OCI-LY7 (cell line): Measurements from ENCODE around the gene KRT83. TPM values are rescaled to one million over a fixed set of nuclear protein-coding genes. Genes with fewer than 3 reads are reported as not detected.

Experiments
- BruUV-seq: library from RNA; stranded (reverse); fragments of 400-500 nt; replicated peaks from 2 replicates; lab custom pipeline; 2021; lab: Mats Ljungman, UMichigan
- CTCF ChIA-PET: fragments of 300-600 bp; sonication (Branson Sonifier 250); formaldehyde crosslinking; loops from one replicate; lab custom pipeline; 2022; ENCODE audit warnings: antibody characterized with exemption; ENCODE audit not compliant: unreplicated experiment; lab: Charles Lee
- POLR2A ChIA-PET: fragments of 300-600 bp; sonication (Branson Sonifier 250); formaldehyde crosslinking; loops from one replicate; lab custom pipeline; 2022; ENCODE audit warnings: antibody characterized with exemption; lab: Charles Lee
- DNase-seq: peaks from one replicate; pipeline ENCODE4 v3.0.0-alpha.2; 2015; ENCODE audit warnings: low spot score
- H2AFZ ChIP-seq: fragments of 200-600 bp; sonication (generic), shearing (Covaris generic); 2 replicates; pipeline ENCODE4 v1.6.1; 2014; ENCODE audit warnings: mild to moderate bottlenecking, antibody characterized with exemption, low read length, moderate library complexity
- H3K27ac ChIP-seq: fragments of 200-600 bp; sonication (generic); 2 replicates; pipeline ENCODE4 v1.5.1; 2014; ENCODE audit warnings: mixed run types, low read depth, mild to moderate bottlenecking, moderate library complexity, low read length, inconsistent platforms; ENCODE audit not compliant: poor library complexity, severe bottlenecking
- H3K36me3 ChIP-seq: fragments of 200-600 bp; sonication (generic); 2 replicates; pipeline ENCODE4 v1.6.1; 2014; ENCODE audit warnings: mild to moderate bottlenecking, antibody characterized with exemption, low read length, moderate library complexity, mixed read lengths; ENCODE audit not compliant: insufficient read depth
- H3K4me1 ChIP-seq: fragments of 200-600 bp; sonication (generic); 2 replicates; pipeline ENCODE4 v1.5.1; 2014; ENCODE audit warnings: mild to moderate bottlenecking, low read length; ENCODE audit not compliant: insufficient read depth, poor library complexity, severe bottlenecking
- H3K4me2 ChIP-seq: fragments of 200-600 bp; sonication (generic); 2 replicates; pipeline ENCODE4 v1.6.1; 2014; ENCODE audit warnings: mild to moderate bottlenecking, low read length
- H3K4me3 ChIP-seq: fragments of 200-600 bp; sonication (generic); 2 replicates; pipeline ENCODE4 v1.5.1; 2014; ENCODE audit warnings: mild to moderate bottlenecking, low read depth, low read length; ENCODE audit not compliant: poor library complexity, severe bottlenecking
- H3K79me2 ChIP-seq: fragments of 200-600 bp; sonication (generic); 2 replicates; pipeline ENCODE4 v1.6.1; 2016; ENCODE audit warnings: low read depth, mild to moderate bottlenecking, low read length, moderate library complexity, mixed read lengths; ENCODE audit not compliant: insufficient read depth
- H3K9me2 ChIP-seq: fragments of 200-600 bp; sonication (generic); 2 replicates; pipeline ENCODE4 v1.6.1; 2016; ENCODE audit warnings: mild to moderate bottlenecking, low read length, mixed read lengths; ENCODE audit not compliant: insufficient read depth
- H3K9me3 ChIP-seq: fragments of 200-600 bp; sonication (generic); 2 replicates; pipeline ENCODE4 v1.6.1; 2014; ENCODE audit warnings: mild to moderate bottlenecking, mixed run types, low read length, mixed read lengths
- H4K20me1 ChIP-seq: fragments of 200-600 bp; sonication (generic); 2 replicates; pipeline ENCODE4 v1.6.1; 2014; ENCODE audit warnings: mild to moderate bottlenecking, antibody characterized with exemption, low read length, moderate library complexity, mixed read lengths; ENCODE audit not compliant: insufficient read depth
- CTCF ChIP-seq: fragments of 200-600 bp; sonication (generic); conservative IDR thresholded peaks from 2 replicates; pipeline ENCODE4 v1.5.1; 2014; ENCODE audit warnings: mild to moderate bottlenecking, antibody characterized with exemption, low read length, moderate library complexity, mixed read lengths
- EZH2phosphoT487 ChIP-seq: fragments of 200-600 bp; sonication (generic); IDR thresholded peaks from 2 replicates; pipeline ENCODE4 v1.6.1; 2018; ENCODE audit warnings: low read depth, borderline replicate concordance, mild to moderate bottlenecking, mixed run types, antibody characterized with exemption, low read length, moderate library complexity, mixed read lengths
- intact Hi-C: fragments of 100-400 bp; cut with micrococcal nuclease; formaldehyde crosslinking; loops from one replicate; pipeline ENCODE4 v1.10.0; 2022; ENCODE audit not compliant: unreplicated experiment
- total RNA-seq, 2 experiments: library from RNA; depleted of rRNA in 1 of 2; stranded (reverse); fragments of >200 nt in 1 of 2; shearing (Covaris generic) in 1 of 2; gene quantifications; 2 replicates each; pipeline ENCODE4 v1.2.3, GENCODE V29; 2014 to 2022

KRT83 gene
- total RNA-seq, 2 experiments from 2014 or later: not detected

GRCh38 chr12:52279422-52280318 lies 41.5 kb downstream of the KRT83 start:
- TF ChIP-seq EZH2phosphoT487 (no peak), CTCF (no peak)
- Histone ChIP-seq H3K36me3 (no peaks in the 10 kb centered on the region), H4K20me1 (no peaks in the 10 kb centered on the region), H3K4me1 (no peaks in the 10 kb centered on the region), H3K27ac (no peak overlapping the region), H3K4me2 (no peak overlapping the region), H3K9me3 (no peaks in the 10 kb centered on the region), H3K9me2 (no peaks in the 10 kb centered on the region), H2AFZ (no peak overlapping the region), H3K4me3 (no peak overlapping the region), H3K79me2 (no peaks in the 10 kb centered on the region)
- intact Hi-C loops: no loop called here
- BruUV-seq: no TSS peak
- DNase-seq: no peak
- POLR2A ChIA-PET: no interaction called here
- CTCF ChIA-PET: interaction anchor here (0.6 to 1.1 kb wide), 4 partner anchors 49 to 404 kb away, joined by 3 to 4 read pairs (median 3); no protein-coding TSS in a partner anchor

- BruUV-seq: no TSS peak
- Histone ChIP-seq H2AFZ (no peak overlapping the region), H3K36me3 (no peaks in the 10 kb centered on the region), H3K79me2 (no peaks in the 10 kb centered on the region), H3K4me2 (no peak overlapping the region), H3K27ac (no peak overlapping the region), H3K4me1 (no peaks in the 10 kb centered on the region), H3K9me2 (no peaks in the 10 kb centered on the region), H3K9me3 (no peaks in the 10 kb centered on the region), H4K20me1 (no peaks in the 10 kb centered on the region), H3K4me3 (no peak overlapping the region)
- TF ChIP-seq EZH2phosphoT487: no peak
- TF ChIP-seq CTCF: peak; percentile 93
- peak; percentile 50 for DNase-seq
- ChIA-PET CTCF (interaction anchor here (0.6 to 1.1 kb wide), 3 partner anchors 50 to 149 kb away, joined by 3 to 4 read pairs (median 3); no protein-coding TSS in a partner anchor), POLR2A (interaction anchor here (0.6 to 0.7 kb wide), 3 partner anchors 259 to 1583 kb away, joined by 3 to 4 read pairs (median 4); no protein-coding TSS in a partner anchor)
- intact Hi-C loops: no loop called here
Observed at GRCh38 chr12:52278575-52279421, 42.4 kb downstream of the KRT83 start.
